Dedifferentiated amniotic fluid mesenchymal stem cell (primary cell): ENCODE results near the gene ELMO1.

Experiments used
- DNase-seq: peaks from one replicate; pipeline ENCODE4 v3.0.0-alpha.2; 2016; ENCODE audit errors: extremely low spot score

Gene ELMO1

GRCh38 chr7:36840904-36841303 is 607.8 kb downstream of the ELMO1 start:
- no peak for DNase-seq

- DNase-seq, result no peak
Measured at GRCh38 chr7:36838616-36839225, 609.9 kb downstream of the ELMO1 start.

GRCh38 chr7:36831049-36831448 is 617.6 kb downstream of the ELMO1 start:
- no peak for DNase-seq

GRCh38 chr7:36827726-36828703 is 620.6 kb downstream of the ELMO1 start:
- DNase-seq, result no peak

- DNase-seq, result no peak
Measured at GRCh38 chr7:36825501-36825900, 623.2 kb downstream of the ELMO1 start.

- DNase-seq, result no peak
Measured at GRCh38 chr7:36823353-36823752, 625.3 kb downstream of the ELMO1 start.

- DNase-seq, result no peak
Measured at GRCh38 chr7:36821617-36822016, 627.0 kb downstream of the ELMO1 start.

- no peak for DNase-seq
Measured at GRCh38 chr7:36820527-36821170, 628.0 kb downstream of the ELMO1 start.

GRCh38 chr7:36819639-36820038 is 629.0 kb downstream of the ELMO1 start:
- no peak for DNase-seq

- DNase-seq, result no peak
Measured at GRCh38 chr7:36814311-36814710, 634.4 kb downstream of the ELMO1 start.

GRCh38 chr7:36811807-36812206 is 636.9 kb downstream of the ELMO1 start:
- no peak for DNase-seq

- DNase-seq, result no peak
Measured at GRCh38 chr7:36810489-36810888, 638.2 kb downstream of the ELMO1 start.

GRCh38 chr7:36810032-36810431 is 638.6 kb downstream of the ELMO1 start:
- no peak for DNase-seq

GRCh38 chr7:36809510-36809909 is 639.2 kb downstream of the ELMO1 start:
- DNase-seq, result no peak

GRCh38 chr7:36809086-36809485 is 639.6 kb downstream of the ELMO1 start:
- no peak for DNase-seq

- DNase-seq, result no peak
Measured at GRCh38 chr7:36806891-36807290, 641.8 kb downstream of the ELMO1 start.
